Neural progenitor cell (in vitro differentiated cells): ENCODE measurements around the gene PCDH20. TPM values are rescaled to one million over a fixed set of nuclear protein-coding genes. Genes with fewer than 3 reads are reported as not detected.

Experiments
- DNase-seq: peaks from one replicate; pipeline ENCODE4 v3.0.0-alpha.2; 2016; ENCODE audit warnings: low spot score
- H2AFZ ChIP-seq: fragments of 200-600 bp; sonication (generic); replicated peaks from 2 replicates; pipeline ENCODE4 v1.6.1; 2016; ENCODE audit warnings: antibody characterized with exemption
- H3F3A ChIP-seq: fragments of 200-600 bp; sonication (generic); 2 replicates; pipeline ENCODE4 v1.6.1; 2016; ENCODE audit warnings: antibody characterized with exemption, low read depth
- H3K27ac ChIP-seq: fragments of 200-600 bp; sonication (generic); 2 replicates; pipeline ENCODE4 v1.5.1; 2016; ENCODE audit warnings: mild to moderate bottlenecking
- H3K27me3 ChIP-seq: fragments of 200-600 bp; sonication (generic); 2 replicates; pipeline ENCODE4 v1.6.1; 2016; ENCODE audit warnings: mild to moderate bottlenecking, moderate library complexity
- H3K36me3 ChIP-seq: fragments of 200-600 bp; sonication (generic); 2 replicates; pipeline ENCODE4 v1.5.1; 2016
- H3K4me1 ChIP-seq: fragments of 200-600 bp; sonication (generic); 2 replicates; pipeline ENCODE4 v1.6.1; 2016; ENCODE audit warnings: mixed run types
- H3K4me2 ChIP-seq: fragments of 200-600 bp; sonication (generic); 2 replicates; pipeline ENCODE4 v1.6.1; 2016
- H3K4me3 ChIP-seq: fragments of 200-600 bp; sonication (generic); 2 replicates; pipeline ENCODE4 v1.5.1; 2016
- H3K79me2 ChIP-seq: fragments of 200-600 bp; sonication (generic); 2 replicates; pipeline ENCODE4 v1.6.1; 2016; ENCODE audit warnings: low read depth
- H3K9ac ChIP-seq: fragments of 200-600 bp; sonication (generic); 2 replicates; pipeline ENCODE4 v1.6.1; 2016
- H3K9me3 ChIP-seq: fragments of 200-600 bp; sonication (generic); 2 replicates; pipeline ENCODE4 v1.5.1; 2016; ENCODE audit warnings: low read depth
- H4K20me1 ChIP-seq: fragments of 200-600 bp; sonication (generic); 2 replicates; pipeline ENCODE4 v1.6.1; 2016; ENCODE audit warnings: low read depth
- H3K27ac Mint-ChIP-seq: 3 replicates; pipeline ENCODE4 v1.8.0; 2021; ENCODE audit warnings: mixed read lengths
- H3K27me3 Mint-ChIP-seq: 2 replicates; pipeline ENCODE4 v1.8.0; 2022; ENCODE audit warnings: low read depth, mild to moderate bottlenecking, inconsistent platforms, moderate library complexity, mixed read lengths; ENCODE audit not compliant: insufficient read depth
- H3K36me3 Mint-ChIP-seq: 3 replicates; pipeline ENCODE4 v1.8.0; 2021; ENCODE audit warnings: mixed read lengths
- H3K4me1 Mint-ChIP-seq: 3 replicates; pipeline ENCODE4 v1.8.0; 2021; ENCODE audit warnings: mixed read lengths
- H3K4me3 Mint-ChIP-seq: 3 replicates; pipeline ENCODE4 v1.8.0; 2021; ENCODE audit warnings: mild to moderate bottlenecking, moderate library complexity, mixed read lengths
- H3K9me3 Mint-ChIP-seq: 3 replicates; pipeline ENCODE4 v1.8.0; 2020; ENCODE audit warnings: mixed read lengths
- CTCF ChIP-seq: fragments of 200-600 bp; sonication (generic); IDR thresholded peaks from 2 replicates; pipeline ENCODE4 v1.5.1; 2017; ENCODE audit warnings: antibody characterized with exemption, mild to moderate bottlenecking
- EZH2 ChIP-seq: fragments of 200-600 bp; sonication (generic); IDR thresholded peaks from 2 replicates; pipeline ENCODE4 v1.6.1; 2017; ENCODE audit warnings: antibody characterized with exemption, mild to moderate bottlenecking, moderate library complexity
- EZH2phosphoT487 ChIP-seq: fragments of 200-600 bp; sonication (generic); IDR thresholded peaks from 2 replicates; pipeline ENCODE4 v1.6.1; 2017; ENCODE audit warnings: antibody characterized with exemption
- total RNA-seq: library from RNA; depleted of rRNA; stranded (reverse); fragments of >200 nt; gene quantifications from 2 replicates; pipeline ENCODE4 v1.2.3, GENCODE V29; 2015; ENCODE audit warnings: low replicate concordance

PCDH20 gene
- total RNA-seq, 1 donor from 2014 or later, result 0.17 TPM

GRCh38 chr13:61406275-61406674, 9.4 kb downstream of the PCDH20 start:
- peaks cover 5% of the 10 kb centered on the region for H3K27me3 ChIP-seq
- H3K4me2 ChIP-seq, result no peak overlapping the region
- H3K27ac Mint-ChIP-seq, result no peak overlapping the region
- H4K20me1 ChIP-seq, result no peaks in the 10 kb centered on the region
- no peaks in the 10 kb centered on the region for H3K9me3 Mint-ChIP-seq
- H3K4me3 Mint-ChIP-seq, result no peak overlapping the region
- no peaks in the 10 kb centered on the region for H3K36me3 Mint-ChIP-seq
- no peaks in the 10 kb centered on the region for H3K79me2 ChIP-seq
- H3K27ac ChIP-seq, result no peak overlapping the region
- no peaks in the 10 kb centered on the region for H3K36me3 ChIP-seq
- no peaks in the 10 kb centered on the region for H3K27me3 Mint-ChIP-seq
- H3K4me1 Mint-ChIP-seq, result no peaks in the 10 kb centered on the region
- DNase-seq, result no peak
- TF ChIP-seq CTCF (no peak), EZH2 (no peak), EZH2phosphoT487 (no peak)
- H3K4me1 ChIP-seq, result no peaks in the 10 kb centered on the region
- no peak overlapping the region for H2AFZ ChIP-seq
- H3K9ac ChIP-seq, result no peak overlapping the region
- no peaks in the 10 kb centered on the region for H3F3A ChIP-seq
- H3K4me3 ChIP-seq, result no peak overlapping the region
- no peaks in the 10 kb centered on the region for H3K9me3 ChIP-seq

- Histone ChIP-seq H3K4me2 (no peak overlapping the region), H3K36me3 (no peaks in the 10 kb centered on the region), H3K27me3 (no peaks in the 10 kb centered on the region), H4K20me1 (no peaks in the 10 kb centered on the region), H3K9ac (no peak overlapping the region), H3K4me3 (no peak overlapping the region), H3K4me1 (no peaks in the 10 kb centered on the region), H2AFZ (no peak overlapping the region), H3K27ac (no peak overlapping the region), H3K9me3 (no peaks in the 10 kb centered on the region), H3K79me2 (no peaks in the 10 kb centered on the region), H3F3A (no peaks in the 10 kb centered on the region)
- Mint-ChIP-seq H3K4me3 (no peak overlapping the region), H3K9me3 (no peaks in the 10 kb centered on the region), H3K27ac (no peak overlapping the region), H3K4me1 (no peaks in the 10 kb centered on the region), H3K36me3 (no peaks in the 10 kb centered on the region), H3K27me3 (no peaks in the 10 kb centered on the region)
- DNase-seq, result no peak
- TF ChIP-seq EZH2phosphoT487 (no peak), EZH2 (no peak), CTCF (no peak)
Measured at GRCh38 chr13:61396121-61396520, 19.5 kb downstream of the PCDH20 start.

GRCh38 chr13:61391426-61391825, 24.2 kb downstream of the PCDH20 start:
- no peak overlapping the region for H2AFZ ChIP-seq
- H3K4me1 ChIP-seq, result no peaks in the 10 kb centered on the region
- no peaks in the 10 kb centered on the region for H3F3A ChIP-seq
- H3K27ac ChIP-seq, result no peak overlapping the region
- H3K4me1 Mint-ChIP-seq, result no peaks in the 10 kb centered on the region
- H3K9me3 Mint-ChIP-seq, result no peaks in the 10 kb centered on the region
- H3K4me3 ChIP-seq, result no peak overlapping the region
- no peak overlapping the region for H3K4me3 Mint-ChIP-seq
- no peaks in the 10 kb centered on the region for H3K27me3 ChIP-seq
- no peaks in the 10 kb centered on the region for H4K20me1 ChIP-seq
- H3K27ac Mint-ChIP-seq, result no peak overlapping the region
- H3K79me2 ChIP-seq, result no peaks in the 10 kb centered on the region
- no peaks in the 10 kb centered on the region for H3K36me3 ChIP-seq
- H3K4me2 ChIP-seq, result no peak overlapping the region
- no peaks in the 10 kb centered on the region for H3K9me3 ChIP-seq
- no peak overlapping the region for H3K9ac ChIP-seq
- H3K27me3 Mint-ChIP-seq, result no peaks in the 10 kb centered on the region
- TF ChIP-seq EZH2phosphoT487 (no peak), CTCF (no peak), EZH2 (no peak)
- H3K36me3 Mint-ChIP-seq, result no peaks in the 10 kb centered on the region
- no peak for DNase-seq
